ENCODE measurements around the gene CADM1. TPM values are rescaled to one million over a fixed set of nuclear protein-coding genes. Genes with fewer than 3 reads are reported as not detected.

The CADM1 gene
- total RNA-seq, 1 experiment from 2014 or later = 534 TPM

DNA sequence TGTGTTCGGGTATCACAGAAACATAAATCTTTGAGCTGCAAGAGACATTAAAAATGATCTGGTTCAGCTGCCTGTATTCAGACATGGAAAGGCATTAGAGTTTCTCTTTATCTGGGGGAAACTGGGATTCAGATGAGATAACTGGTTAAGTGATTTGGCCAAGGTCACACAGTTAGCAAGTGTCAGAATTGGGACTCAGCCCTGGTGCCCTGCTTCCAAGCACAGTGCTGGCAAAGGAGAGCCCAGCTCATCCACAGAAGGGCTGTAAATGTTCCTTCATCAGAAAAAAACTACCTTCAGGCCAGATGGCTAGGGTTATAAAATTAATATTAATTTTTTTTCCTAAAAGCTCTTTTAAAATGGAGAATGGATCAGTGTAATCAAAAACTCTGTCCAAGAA lies 20.4 kb upstream of the CADM1 start:
- Histone ChIP-seq H3K9me3 (0 out of 2 replicates have a peak, but pooled peaks cover 5% of the 10 kb centered on the region), H3K4me1 (peaks cover 39% of the 10 kb centered on the region), H3K4me3 (ENCODE audit: low read depth, low read length) (no peak overlapping the region), H3K36me3 (ENCODE audit: control insufficient read depth, insufficient read depth, low read length) (no peaks in the 10 kb centered on the region), H3K27me3 (replicated peaks; ENCODE audit: control insufficient read depth, insufficient read depth, low read length) (no peaks in the 10 kb centered on the region)
- TF ChIP-seq, protein P1, sequence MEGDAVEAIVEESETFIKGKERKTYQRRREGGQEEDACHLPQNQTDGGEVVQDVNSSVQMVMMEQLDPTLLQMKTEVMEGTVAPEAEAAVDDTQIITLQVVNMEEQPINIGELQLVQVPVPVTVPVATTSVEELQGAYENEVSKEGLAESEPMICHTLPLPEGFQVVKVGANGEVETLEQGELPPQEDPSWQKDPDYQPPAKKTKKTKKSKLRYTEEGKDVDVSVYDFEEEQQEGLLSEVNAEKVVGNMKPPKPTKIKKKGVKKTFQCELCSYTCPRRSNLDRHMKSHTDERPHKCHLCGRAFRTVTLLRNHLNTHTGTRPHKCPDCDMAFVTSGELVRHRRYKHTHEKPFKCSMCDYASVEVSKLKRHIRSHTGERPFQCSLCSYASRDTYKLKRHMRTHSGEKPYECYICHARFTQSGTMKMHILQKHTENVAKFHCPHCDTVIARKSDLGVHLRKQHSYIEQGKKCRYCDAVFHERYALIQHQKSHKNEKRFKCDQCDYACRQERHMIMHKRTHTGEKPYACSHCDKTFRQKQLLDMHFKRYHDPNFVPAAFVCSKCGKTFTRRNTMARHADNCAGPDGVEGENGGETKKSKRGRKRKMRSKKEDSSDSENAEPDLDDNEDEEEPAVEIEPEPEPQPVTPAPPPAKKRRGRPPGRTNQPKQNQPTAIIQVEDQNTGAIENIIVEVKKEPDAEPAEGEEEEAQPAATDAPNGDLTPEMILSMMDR (IDR thresholded peaks at IDR 0.05; ENCODE audit: insufficient read depth in 1 of 2, low read depth in 1 of 2, low read length in 1 of 2, severe bottlenecking in 1 of 2, unreplicated experiment in 1 of 2) = no peak
- no peak for DNase-seq
- intact Hi-C loops (cut with micrococcal nuclease; ENCODE audit: unreplicated experiment) = no loop called here
- Mint-ChIP-seq H3K4me1 (ENCODE audit: low read depth, unreplicated experiment) (peaks cover 44% of the 10 kb centered on the region), H3K27ac (ENCODE audit: unreplicated experiment) (no peak overlapping the region), H3K36me3 (ENCODE audit: insufficient read depth, unreplicated experiment) (peaks cover 6% of the 10 kb centered on the region), H3K4me3 (ENCODE audit: unreplicated experiment) (no peak overlapping the region), H3K27me3 (ENCODE audit: insufficient read depth, unreplicated experiment) (no peaks in the 10 kb centered on the region), H3K9me3 (ENCODE audit: unreplicated experiment) (no peaks in the 10 kb centered on the region)
- CTCF ChIA-PET = no interaction called here
- BruUV-seq (replicated peaks) = no TSS peak
- POLR2A ChIA-PET = no interaction called here

DNA sequence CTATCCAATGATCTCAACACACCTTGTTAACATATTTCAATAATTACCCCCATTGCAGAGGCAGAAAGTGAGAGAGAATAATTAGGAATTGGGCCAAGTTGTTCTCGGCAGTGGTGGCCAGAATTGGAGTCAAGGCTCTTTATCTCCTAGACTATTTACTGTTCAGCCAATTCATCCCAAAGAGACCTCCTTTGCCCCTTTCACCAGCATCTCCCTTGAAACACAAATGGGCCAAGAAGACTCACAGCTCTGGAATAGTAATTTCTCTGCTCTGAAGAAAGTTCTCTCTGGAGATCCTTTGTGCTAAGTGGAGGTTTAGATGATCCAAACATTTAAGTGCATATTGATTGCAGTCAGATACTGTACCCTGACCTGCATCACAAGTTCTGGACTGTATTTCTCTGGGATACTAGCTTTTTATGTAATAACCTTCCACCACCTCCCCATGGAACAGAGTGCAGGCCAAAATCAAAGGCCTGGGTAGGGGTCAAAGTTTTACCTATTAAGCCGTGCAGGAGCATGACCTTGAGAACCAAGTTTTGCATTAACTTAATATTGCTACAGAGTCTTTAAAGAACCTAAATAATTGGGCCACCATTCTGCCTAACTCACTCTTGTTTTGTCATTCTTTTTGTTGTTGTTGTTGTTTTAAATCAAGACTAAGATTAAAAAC lies 19.6 kb upstream of the CADM1 start:
- Mint-ChIP-seq H3K27me3 (ENCODE audit: insufficient read depth, unreplicated experiment) (no peaks in the 10 kb centered on the region), H3K27ac (ENCODE audit: unreplicated experiment) (no peak overlapping the region), H3K36me3 (ENCODE audit: insufficient read depth, unreplicated experiment) (peaks cover 6% of the 10 kb centered on the region), H3K4me1 (ENCODE audit: low read depth, unreplicated experiment) (peaks cover 44% of the 10 kb centered on the region), H3K4me3 (ENCODE audit: unreplicated experiment) (no peak overlapping the region), H3K9me3 (ENCODE audit: unreplicated experiment) (no peaks in the 10 kb centered on the region)
- no TSS peak for BruUV-seq (replicated peaks)
- intact Hi-C loops (cut with micrococcal nuclease; ENCODE audit: unreplicated experiment) = no loop called here
- Histone ChIP-seq H3K4me1 (peaks cover 39% of the 10 kb centered on the region), H3K4me3 (ENCODE audit: low read depth, low read length) (no peak overlapping the region), H3K27me3 (replicated peaks; ENCODE audit: control insufficient read depth, insufficient read depth, low read length) (no peaks in the 10 kb centered on the region), H3K36me3 (ENCODE audit: control insufficient read depth, insufficient read depth, low read length) (no peaks in the 10 kb centered on the region), H3K9me3 (0 out of 2 replicates have a peak, but pooled peaks cover 5% of the 10 kb centered on the region)
- ChIA-PET POLR2A (no interaction called here), CTCF (no interaction called here)
- TF ChIP-seq, protein P1 (IDR thresholded peaks at IDR 0.05; ENCODE audit: insufficient read depth in 1 of 2, low read depth in 1 of 2, low read length in 1 of 2, severe bottlenecking in 1 of 2, unreplicated experiment in 1 of 2) = no peak
- no peak for DNase-seq

- H3K9me3 ChIP-seq = no peaks in the 10 kb centered on the region
- DNase-seq = no peak
- TF ChIP-seq, protein P1 (IDR thresholded peaks at IDR 0.05; ENCODE audit: insufficient read depth in 1 of 2, low read depth in 1 of 2, low read length in 1 of 2, severe bottlenecking in 1 of 2, unreplicated experiment in 1 of 2) = no peak
- H3K36me3 ChIP-seq (ENCODE audit: control insufficient read depth, insufficient read depth, low read length) = no peaks in the 10 kb centered on the region
- intact Hi-C loops (cut with micrococcal nuclease; ENCODE audit: unreplicated experiment) = no loop called here
- no peaks in the 10 kb centered on the region for H3K27me3 Mint-ChIP-seq (ENCODE audit: insufficient read depth, unreplicated experiment)
- H3K4me3 Mint-ChIP-seq (ENCODE audit: unreplicated experiment) = no peak overlapping the region
- H3K4me1 ChIP-seq = peaks cover 27% of the 10 kb centered on the region
- H3K4me3 ChIP-seq (ENCODE audit: low read depth, low read length) = no peak overlapping the region
- no peak overlapping the region for H3K27ac Mint-ChIP-seq (ENCODE audit: unreplicated experiment)
- no peaks in the 10 kb centered on the region for H3K27me3 ChIP-seq (replicated peaks; ENCODE audit: control insufficient read depth, insufficient read depth, low read length)
- no peaks in the 10 kb centered on the region for H3K36me3 Mint-ChIP-seq (ENCODE audit: insufficient read depth, unreplicated experiment)
- H3K9me3 Mint-ChIP-seq (ENCODE audit: unreplicated experiment) = no peaks in the 10 kb centered on the region
- POLR2A ChIA-PET = interaction anchor here (1.0 kb wide), 2 partner anchors 18 to 19 kb away, joined by 4 read pairs; partner anchors contain the start of gene CADM1
- H3K4me1 Mint-ChIP-seq (ENCODE audit: low read depth, unreplicated experiment) = peaks cover 35% of the 10 kb centered on the region
- BruUV-seq (replicated peaks) = no TSS peak
- CTCF ChIA-PET = interaction anchor here (0.6 to 0.8 kb wide), 2 partner anchors 18 to 204 kb away, joined by 3 read pairs; partner anchors contain the start of gene CADM1
These were observed 18.1 kb upstream of the CADM1 start for GRCh38 chr11:115522302-115522701.

All from Caco-2 (cell line).